HT-29 (cell line): ENCODE results near the gene MLPH. TPM values are rescaled to one million over a fixed set of nuclear protein-coding genes. Genes with fewer than 3 reads are reported as not detected.
A peak's percentile ranks its signal among the peaks of the same experiment; 100 is the strongest.
"Not testable (repeated sequence)": the region's sequence is repeated elsewhere in the genome, so short reads cannot be mapped to it uniquely, and the experiment has no call there.

ENCODE experiments used
- DNase-seq: peaks from one replicate; pipeline ENCODE4 v3.0.0-alpha.2; 2015; ENCODE audit warnings: low spot score
- total RNA-seq: library from RNA; depleted of rRNA; stranded (reverse); fragments of >200 nt; shearing (Covaris generic); gene quantifications from 2 replicates; pipeline ENCODE4 v1.2.3, GENCODE V29; 2014

The MLPH gene
- total RNA-seq, 1 experiment from 2014 or later, result 66.1 TPM

DNA sequence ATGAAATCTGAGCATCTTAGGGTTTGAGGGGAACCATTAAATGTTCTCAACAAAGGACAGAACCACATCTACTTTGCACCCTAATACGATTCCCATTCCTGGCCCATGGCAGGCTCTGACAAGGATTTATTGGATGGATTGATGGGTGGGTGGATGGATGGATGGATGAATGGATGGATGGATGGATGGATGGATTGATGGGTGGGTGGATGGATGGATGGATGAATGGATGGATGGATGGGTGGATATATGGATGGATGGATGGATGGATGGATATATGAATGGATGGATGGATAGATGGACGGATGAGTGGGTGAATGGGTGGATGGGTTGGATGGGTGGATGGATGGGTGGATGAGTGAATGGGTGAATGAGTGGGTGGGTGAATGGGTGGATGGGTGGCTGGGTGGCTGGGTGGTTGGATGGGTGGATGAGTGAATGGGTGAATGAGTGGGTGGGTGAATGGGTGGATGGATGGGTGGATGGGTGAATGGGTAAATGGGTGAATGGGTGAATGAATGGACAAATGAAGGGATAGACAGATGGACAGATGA lies 29.6 kb upstream of the MLPH start:
- DNase-seq, result no peak

DNA sequence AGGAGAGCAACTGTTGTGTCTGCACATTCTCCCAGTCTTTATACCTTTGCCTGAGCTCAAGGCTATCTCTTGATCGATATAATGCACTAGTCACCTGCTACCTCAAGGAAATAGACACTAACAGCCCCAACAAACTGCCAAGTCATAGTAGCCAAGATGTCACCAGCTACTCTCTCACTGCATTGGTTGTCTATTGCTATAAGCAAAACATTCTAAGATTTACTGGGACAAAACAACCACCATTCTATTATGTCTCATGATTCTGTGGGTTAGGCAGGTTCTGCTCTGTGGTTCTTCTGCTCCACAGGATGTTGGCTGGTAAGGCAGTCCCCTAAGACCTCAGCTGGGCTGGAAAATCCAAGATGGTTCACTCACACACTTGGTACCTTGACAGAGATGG lies 28.5 kb upstream of the MLPH start:
- DNase-seq, result no peak

DNA sequence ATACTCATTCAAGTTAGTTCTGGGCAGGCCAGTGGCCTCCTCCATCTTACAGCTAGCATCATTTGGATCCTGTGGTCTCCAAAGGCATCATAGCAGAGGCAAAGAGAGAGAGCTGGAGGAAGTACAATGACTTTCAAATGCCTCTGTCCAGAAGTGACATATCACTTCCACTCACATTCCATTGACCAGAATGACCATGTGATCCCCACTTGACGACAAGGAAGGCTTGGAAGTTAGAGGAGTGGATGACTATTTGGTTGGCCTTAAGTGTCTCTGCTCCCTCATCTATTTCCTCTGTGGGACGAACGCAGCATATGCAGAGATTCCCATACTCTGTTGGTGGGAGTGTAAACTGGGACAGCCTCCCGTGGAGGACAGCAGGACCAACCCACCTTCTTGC lies 27.8 kb upstream of the MLPH start:
- DNase-seq, result no peak

DNA sequence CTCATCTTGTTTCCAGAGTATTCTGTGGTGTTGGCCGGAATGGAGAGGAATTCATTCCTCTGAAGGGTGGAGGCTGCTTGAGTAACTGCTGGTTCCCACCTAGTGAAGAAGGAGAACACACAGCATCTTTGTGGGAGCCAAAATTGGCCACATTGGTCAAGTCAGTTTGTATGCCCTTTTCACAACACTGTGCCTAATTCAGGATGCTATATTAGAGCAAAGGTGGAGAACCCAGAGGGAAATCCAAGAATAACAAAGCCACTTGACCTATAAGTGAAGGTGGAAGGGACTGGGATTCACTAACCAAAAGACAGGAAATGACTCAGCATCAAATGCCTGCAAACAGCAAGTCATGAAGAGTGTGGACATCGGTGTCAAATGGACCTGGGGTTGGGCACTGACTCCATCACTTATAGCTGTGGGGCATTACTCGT lies 27.3 kb upstream of the MLPH start:
- peak; percentile 15 for DNase-seq

DNA sequence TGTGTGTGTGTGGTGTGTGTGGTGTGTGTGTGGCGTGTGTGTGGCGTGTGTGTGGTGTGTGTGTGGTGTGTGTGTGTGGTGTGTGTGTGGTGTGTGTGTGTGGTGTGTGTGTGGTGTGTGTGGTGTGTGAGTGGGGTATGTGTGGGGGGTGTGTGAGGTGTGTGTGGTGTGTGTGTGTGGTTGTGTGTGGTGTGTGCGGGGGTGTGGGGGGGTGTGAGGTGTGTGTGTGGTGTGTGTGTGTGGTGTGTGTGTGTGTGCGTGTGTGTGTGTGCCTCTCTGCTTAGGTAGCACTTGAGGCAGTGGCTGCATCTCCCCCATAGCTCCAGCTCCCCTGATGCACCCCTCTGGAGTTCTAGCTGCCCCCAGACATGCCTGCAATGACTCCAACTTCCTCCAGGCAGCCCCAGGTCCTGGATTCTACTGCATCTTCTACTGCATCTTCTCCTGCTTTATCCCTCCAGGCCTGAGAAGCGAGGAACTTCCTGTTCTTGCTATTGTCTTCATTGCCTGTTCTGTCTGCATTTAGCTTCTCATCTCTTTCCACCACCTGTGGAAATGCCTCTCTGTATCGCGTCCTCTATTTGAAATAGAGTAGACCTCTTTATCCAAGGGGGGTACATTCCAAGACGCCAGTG lies 22.2 kb upstream of the MLPH start:
- no peak for DNase-seq

DNA sequence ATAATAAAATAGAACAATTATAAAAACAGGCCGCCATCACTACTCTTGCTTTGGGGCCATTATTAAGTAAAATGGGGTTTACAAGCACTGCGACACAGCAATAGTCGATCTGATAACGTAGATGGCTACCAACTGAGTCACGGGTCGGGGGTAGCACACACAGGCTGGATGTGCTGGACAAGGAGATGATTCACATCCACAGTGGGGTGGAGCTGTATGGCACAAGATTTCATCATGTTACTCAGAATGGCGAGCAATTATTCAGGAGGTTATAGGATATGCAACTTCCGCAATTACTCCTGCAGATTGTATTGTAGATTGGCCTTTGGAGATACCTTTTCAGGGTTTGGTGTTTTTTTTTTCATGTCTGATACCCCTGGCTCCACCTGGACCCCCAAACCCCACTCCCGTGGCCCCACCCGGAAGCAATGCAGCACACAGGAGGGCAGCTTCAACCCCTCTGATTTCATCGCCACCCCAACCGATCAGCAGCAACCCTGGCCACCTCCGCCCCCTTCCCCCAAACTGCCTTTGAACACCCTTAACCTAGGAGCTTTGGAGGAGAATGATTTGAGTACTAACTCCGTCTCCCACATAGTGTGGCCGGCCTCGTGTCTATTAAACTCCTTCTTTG lies 21.4 kb upstream of the MLPH start:
- DNase-seq, result no peak

DNA sequence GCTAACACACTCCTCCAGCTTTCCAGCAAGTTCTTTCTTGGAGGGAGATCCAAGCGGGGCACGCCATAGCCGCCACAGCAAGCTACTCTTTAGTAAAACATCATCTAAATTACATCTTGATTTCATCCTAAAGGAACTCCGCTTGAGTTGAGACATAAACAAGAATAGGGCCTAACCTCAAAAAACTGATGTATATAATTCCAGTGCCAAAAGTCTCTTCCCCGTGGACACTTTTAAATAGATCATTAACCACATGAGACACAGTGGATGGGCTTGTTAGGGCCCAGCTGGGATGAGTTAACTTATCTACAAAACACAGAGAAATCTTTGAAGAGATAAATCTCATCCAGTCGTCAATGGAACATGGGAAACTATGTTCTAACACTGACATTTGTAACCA lies 20.8 kb upstream of the MLPH start:
- no peak for DNase-seq

DNA sequence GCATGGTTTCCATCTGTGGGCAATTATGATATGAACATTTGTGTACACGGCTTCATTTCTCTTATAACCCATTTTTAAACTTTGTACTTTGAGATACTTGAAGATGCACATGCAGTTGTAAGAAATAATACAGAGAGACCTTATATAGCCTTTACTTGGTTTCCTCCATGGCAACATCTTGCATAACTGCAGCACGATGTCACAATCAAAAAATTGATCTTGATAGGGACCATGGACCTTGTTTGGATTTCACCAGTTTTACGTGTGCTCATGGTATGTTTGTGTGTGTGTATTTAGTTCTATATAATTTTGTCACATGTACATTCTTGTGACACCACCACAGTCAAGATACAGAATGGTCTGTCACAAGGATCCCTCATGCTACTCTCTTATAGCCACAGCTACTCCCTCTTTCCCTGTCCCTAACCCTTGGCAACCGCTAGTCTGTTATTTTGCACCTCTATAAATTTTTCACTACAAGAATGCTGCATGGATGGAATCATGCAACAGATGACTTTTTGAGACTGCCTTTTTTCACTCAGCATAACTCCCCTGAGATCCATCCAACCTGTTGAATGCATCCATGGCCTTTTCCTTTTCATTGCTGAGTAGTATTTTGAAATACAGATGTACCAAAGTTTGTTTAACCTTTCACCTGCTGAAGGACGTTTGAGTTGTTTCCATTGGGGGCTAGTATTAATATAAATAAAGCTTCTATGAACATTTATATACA lies 19.4 kb upstream of the MLPH start:
- DNase-seq, result no peak

DNA sequence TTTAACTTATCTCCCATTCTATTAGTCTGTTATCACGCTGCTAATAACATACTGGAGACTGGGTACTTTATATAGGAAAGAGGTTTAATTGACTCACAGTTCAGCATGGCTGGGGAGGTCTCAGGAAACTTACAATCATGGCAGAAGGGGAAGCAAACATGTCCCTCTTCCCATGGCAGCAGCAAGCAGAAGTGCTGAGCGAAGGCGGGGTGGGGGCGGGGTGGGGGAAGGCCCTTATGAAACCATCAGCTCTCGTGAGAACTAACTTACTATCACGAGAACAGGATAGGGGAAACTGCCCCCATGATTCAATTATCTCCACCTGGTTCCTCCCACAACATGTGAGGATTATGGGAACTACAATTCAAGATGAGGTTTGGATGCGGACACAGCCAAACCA lies 17.6 kb upstream of the MLPH start:
- DNase-seq, result not testable (repeated sequence)

DNA sequence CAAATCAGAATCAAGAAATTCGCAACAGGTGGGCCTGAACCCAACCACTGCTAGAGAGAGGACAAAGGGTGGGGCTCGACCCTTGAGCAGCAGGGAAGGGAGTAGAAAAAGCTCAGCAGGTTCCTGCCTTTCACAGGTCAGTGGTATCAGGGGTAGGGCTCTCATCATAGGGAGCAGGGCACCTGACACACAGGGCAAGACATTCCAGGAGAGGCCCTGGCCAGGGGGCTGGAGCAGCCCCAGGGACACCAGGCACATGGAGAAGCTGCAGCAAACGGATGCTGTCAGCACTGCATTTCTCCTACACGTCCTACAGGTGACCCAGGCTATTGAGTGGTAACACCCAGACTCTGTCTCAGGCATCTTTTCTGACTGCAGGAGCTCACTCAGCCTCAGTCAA lies 17.2 kb upstream of the MLPH start:
- no peak for DNase-seq

DNA sequence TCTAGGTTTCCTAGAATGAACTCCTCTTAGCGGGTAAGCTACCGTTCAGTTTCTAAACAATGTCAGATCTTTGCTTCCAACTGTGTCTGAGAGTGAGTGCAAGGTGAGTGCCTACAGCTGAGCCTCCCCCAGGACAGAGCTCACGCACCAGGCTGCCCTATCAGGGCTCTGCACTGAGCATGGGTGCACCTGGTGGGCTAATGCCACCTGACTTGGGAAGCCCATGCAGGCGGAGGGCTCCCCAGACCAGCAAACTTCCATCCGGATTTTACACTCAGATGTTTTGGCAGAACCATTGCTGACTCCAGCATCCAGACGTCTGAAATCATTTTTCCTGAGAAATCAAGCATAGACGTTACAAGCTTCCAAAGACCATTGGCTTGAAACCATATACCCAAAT lies 16.1 kb upstream of the MLPH start:
- DNase-seq, result no peak

DNA sequence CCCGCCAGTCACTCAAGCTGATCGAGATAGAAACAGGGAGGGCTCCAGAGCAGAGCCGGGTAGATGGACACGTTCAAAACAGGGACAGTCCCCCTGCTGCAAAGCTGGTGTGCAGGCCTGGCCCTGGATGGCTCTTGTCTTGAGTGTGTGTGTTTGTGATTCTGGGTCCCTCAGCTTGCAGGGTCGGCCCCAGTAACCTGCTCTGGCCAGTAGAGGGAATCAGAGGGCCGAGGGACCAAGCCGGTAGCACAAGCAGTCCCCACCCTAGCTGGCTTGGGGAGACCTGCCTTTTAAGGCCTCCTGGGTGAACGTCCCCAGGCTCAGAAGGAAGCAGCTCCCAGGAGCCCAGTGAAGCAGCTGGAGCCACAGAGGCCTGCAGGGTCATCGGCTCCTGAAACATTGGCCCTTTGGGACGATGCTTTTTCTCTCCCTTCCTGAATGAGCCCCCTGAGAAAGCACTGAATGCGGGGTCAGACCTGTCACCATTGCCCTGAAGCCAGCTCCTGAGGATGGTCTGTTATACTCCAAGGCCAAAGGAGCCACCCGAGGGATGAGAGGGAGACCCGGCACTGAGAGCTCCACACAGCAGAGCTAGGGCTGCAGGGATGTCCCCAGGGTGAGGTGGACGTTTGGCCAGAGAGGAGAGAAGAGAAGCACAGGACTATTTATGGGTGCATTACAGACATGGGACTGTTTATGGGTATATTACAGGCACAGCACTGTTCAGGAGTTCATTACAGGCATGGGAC lies 15.4 kb upstream of the MLPH start:
- peak; percentile 83 for DNase-seq

DNA sequence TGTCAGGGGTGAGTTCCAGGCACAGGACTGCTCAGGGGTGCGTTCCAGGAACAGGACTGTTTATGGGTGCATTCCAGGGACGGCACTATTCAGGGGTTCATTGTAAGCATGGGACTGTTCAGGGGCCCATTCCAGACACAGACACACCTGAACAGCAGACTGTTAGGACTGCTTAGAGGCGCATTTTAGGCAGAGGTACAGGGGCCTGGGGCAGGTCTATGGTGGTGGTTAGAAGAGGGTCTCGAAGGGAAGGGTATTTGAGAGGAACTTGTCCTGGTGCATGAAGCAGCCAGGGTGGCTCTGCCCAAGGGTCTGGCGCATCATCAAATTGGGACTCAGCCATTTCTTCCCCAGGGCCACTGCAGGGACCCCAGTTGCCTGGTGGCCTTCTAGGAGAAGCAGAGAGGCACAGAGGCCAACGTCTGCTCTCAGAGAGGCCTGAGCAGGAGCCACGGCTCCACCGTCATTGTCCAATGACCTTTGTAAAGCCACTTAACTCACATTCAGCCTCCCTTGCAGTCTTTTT lies 14.8 kb upstream of the MLPH start:
- DNase-seq, result no peak

DNA sequence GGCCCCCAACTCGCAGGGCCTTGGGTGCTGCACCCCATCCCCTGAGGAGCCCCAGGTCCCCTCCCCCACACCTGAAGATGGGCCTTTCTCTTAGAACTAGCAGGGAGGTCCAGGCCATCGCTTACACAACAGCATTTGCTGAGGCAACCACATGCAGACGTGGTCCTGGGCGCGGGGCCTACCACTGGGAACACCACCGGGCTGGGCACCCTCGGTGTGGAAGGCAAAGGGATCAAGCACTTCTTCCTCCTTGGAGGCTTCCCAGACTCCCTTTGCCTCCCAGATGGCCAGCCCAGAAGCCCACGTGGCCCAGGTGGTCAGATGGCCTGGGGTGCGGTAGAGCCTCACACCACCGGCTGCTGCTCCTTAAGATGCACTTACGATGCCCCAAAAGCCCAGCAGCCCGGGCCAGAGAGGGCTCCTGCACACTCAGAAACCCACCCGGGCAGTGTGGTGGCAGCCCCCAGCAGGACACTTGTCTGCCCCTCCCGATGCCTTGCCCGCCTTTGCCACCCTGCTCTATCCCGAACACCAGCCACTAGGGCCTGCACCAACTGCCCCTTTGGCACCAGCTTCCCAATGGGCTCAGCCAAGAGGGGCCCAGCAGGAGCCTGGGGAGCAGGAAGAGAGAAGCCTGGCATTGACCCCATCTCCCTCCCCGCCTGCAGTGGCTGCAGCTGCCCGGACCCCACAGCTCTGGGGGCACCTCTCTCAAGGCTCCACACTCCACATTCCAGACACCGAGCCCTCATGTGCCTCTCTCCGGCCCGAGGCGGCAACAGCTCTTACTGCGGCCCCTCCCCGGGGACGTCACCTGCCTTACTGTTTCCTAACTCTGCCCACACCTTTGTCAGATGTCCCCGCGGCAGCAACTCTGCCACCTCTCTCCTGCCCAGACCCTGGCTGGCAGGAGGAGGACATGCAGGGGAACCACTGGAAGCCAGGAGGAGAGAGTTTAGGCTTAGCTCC lies 13.9 kb upstream of the MLPH start:
- DNase-seq, result no peak

DNA sequence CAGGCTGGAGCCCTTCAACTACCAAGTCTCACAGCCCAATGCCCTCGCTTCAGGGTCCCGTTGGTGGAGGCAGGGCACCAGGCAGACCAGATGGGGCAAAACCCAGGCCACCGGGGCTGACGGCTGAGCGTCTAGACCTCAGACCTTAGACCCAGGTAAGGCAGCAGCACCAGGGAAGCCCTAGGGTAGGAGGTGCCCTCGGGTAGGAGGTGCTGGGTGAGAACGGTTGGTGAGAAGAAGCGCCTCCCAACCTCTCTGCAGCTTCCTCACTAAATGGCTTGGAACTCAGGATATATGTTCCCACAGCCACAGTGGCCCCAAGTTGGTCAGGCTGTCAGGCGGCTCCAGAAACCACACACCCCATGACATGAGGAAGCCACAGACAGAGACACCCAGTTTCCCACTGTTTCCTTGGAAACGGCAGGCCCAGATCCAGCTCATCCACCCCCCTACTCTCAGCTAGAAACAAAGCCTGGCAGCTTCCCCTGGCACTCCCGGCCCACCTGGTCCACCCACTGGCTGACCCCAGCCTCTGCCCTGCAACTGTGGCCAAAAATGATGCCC lies 13.1 kb upstream of the MLPH start:
- no peak for DNase-seq

DNA sequence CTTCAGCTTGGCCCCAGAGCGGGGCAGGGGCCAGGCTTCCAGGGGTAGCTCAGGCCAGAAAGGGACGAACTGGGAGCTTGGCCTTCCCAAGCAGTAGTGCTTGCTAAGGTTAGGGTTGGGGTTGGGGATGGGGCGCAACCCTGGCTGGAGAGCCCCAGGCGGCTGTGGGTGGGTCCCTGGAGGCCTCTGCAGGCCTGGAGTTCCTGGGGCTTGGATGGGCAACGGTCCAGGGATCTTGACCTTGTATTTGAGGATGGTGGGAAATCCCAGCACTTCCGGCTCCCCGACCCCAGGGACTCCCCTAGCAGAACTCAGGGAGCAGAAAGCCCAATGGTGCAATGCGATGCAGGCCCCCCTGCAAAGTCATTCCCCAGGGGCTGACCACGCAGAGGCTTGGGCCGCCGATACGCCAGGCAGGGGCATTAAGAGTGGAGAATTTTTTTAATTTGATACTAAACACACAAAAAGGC lies 12.6 kb upstream of the MLPH start:
- no peak for DNase-seq

DNA sequence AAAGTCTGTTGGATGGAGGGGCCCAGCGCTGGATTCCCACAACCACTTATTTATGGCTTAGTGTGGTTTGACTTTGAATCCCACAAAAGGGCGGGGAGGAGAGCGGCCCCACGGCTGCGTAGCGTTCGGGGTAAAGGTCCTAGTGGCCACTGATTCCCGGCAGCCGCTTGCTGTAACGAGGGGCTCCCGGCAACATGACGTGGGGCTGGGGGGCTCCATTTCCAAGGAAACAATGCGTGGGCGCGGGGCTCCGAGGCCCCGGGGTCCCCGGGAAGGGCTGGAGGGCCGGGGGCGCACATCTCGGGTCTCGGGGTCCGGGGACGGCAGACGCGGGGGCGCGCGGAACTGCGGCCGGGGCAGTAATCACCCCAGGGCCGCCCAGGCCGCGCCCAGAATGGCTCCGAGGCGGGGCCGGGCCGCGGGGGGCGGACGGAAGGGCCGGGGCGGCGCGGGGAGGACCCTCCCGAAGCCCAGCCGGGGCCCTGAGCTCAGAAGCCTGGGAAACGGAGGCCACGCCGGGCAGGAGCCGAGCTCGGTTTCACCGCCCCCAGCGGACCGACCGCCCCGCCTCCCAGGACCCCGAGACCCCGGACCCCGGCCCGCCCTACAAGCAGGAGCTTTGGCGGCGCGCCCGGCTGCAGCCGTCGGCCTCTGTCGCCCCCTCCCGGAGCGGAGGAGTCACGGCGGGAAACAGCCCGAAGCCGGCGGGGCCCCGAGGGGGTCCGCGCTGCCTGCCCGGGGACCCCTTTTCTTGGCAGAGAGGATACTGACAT lies 11.9 kb upstream of the MLPH start:
- peak; percentile 70 for DNase-seq

DNA sequence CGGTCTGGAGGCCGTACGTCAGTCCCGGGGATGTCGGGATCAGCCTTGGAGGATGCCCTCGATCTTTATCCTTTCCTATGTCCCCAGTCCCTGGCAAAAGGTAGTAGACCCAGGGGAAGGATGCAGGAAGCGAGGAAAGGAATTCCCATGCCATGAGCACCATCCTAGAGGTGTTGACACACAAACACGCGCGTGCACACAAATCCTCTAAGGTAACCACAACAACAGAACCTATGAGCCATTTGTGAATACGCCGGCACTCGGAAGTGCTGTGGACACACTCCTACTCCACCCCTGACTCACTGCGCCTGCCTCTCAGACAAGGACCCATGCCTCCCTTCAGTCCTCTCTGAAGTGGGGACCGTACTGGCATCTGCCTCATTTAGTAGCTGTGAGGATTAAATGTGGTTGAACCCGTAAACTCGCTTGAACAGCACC lies 11.3 kb upstream of the MLPH start:
- peak; percentile 57 for DNase-seq

DNA sequence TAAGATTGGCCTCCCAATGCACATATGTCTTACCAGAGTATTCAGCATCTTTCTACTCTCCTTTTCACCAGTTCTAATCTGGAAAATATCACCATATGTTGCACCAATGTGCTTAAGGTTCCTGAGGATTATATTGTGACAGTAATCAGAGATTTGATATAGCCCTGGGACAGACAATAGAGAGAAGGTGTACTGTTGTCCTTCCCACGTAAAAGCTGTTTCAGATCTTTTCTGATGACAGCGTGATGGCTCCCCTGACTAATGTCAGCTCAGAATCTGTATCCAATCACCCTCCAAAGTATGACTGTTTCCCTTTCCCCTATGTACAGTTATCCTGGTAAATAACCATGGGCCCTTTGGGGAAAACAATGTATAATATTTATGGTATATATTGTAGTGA lies 9.0 kb upstream of the MLPH start:
- DNase-seq, result no peak
